ENCODE results near the gene HSPA12B.

Gene HSPA12B

DNA sequence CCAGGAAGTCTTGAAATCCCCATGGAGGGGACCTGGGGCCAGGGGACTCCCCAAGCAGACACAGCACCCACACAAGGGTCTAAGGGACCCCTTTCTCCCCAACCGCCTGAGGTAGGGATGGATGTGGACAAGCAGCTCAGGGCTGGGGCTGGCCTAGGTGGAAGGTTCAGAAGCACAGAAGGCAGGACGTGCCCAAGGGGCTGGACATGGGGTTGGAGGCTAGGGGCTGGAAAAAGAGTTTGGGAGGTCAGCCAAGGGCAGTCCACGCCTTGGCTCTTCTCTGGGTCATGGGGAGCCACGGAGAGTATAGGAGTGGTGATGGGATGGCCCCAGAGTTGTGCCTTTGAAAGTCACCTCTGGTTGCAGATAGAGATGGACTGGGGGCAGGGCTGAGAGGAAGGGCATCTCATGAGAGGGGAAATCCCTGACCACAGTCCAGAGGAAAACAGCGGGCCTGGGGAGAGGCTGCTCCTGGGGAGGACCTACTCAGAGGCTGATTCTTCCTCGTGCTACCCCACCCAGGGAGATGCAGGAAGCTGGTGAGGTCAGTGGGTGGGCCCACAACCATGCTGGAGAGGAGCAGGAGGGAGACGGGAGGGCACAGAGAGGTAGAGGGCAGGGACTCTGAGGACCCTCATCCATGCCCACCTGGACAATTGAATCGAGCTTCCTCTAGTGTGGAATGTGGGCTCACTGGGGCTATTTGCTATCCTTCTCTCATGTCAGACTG, 2.5 kb upstream of the HSPA12B start:
- Histone ChIP-seq H3K79me2 (no peaks in the 10 kb centered on the region), H2AFZ (no peak overlapping the region), H3K36me3 (ENCODE audit: control insufficient read depth, insufficient read depth, low read length) (no peaks in the 10 kb centered on the region), H3K4me3 (ENCODE audit: low read depth, low read length) (no peak overlapping the region), H3K4me1 (peaks cover 5% of the 10 kb centered on the region), H3K27me3 (ENCODE audit: control insufficient read depth, insufficient read depth, low read length) (no peaks in the 10 kb centered on the region), H3K9ac (no peak overlapping the region), H3K4me2 (ENCODE audit: low read length) (no peak overlapping the region), H3K9me3 (ENCODE audit: control insufficient read depth, low read length) (no peaks in the 10 kb centered on the region), H3K27ac (no peak overlapping the region)
- TF ChIP-seq, protein P1, sequence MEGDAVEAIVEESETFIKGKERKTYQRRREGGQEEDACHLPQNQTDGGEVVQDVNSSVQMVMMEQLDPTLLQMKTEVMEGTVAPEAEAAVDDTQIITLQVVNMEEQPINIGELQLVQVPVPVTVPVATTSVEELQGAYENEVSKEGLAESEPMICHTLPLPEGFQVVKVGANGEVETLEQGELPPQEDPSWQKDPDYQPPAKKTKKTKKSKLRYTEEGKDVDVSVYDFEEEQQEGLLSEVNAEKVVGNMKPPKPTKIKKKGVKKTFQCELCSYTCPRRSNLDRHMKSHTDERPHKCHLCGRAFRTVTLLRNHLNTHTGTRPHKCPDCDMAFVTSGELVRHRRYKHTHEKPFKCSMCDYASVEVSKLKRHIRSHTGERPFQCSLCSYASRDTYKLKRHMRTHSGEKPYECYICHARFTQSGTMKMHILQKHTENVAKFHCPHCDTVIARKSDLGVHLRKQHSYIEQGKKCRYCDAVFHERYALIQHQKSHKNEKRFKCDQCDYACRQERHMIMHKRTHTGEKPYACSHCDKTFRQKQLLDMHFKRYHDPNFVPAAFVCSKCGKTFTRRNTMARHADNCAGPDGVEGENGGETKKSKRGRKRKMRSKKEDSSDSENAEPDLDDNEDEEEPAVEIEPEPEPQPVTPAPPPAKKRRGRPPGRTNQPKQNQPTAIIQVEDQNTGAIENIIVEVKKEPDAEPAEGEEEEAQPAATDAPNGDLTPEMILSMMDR (IDR thresholded peaks at IDR 0.05) = no peak

DNA sequence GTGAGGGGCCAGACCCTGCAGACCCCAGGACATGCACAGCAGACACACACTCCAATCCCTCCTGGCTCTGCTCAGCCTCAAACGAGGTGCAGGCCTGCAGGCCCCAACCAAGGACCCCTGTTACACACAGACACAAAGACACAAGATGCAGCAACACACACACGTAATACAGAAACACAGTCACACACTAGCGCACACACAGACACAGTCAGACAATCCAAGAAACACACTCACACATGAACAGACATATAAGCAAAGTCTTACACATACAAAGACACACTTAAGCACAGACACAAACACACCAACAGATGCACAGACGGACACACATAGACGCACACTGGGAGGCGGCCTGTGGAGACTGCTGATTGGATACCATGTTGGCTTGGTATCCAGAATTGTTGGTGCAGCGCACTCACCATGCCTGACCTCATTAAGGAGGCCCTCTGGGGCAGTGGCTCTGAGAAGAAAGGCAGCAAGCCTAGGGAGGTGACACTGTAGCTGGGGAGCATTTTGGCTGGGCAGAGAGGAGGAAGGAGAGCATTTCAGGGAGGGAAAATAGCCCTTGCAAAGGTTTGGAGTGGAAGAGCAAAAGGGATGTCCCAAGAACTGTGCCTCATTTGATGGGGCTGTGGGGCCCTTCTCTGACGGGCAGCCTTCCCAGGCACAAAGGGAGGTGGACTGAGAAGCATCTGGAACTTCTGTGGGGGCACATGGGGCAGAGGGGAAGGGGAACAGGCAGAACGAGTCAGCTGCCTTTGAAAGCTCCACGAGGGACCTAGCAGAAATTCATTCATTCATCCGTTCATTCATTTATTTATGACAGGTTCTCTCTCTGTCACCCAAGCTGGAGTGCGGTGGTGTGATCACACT, 1.4 kb upstream of the HSPA12B start:
- H3K4me3 ChIP-seq (ENCODE audit: low read depth, low read length) = no peak overlapping the region
- H3K4me1 ChIP-seq = peaks cover 5% of the 10 kb centered on the region
- no peaks in the 10 kb centered on the region for H3K27me3 ChIP-seq (ENCODE audit: control insufficient read depth, insufficient read depth, low read length)
- no peaks in the 10 kb centered on the region for H3K79me2 ChIP-seq
- H3K36me3 ChIP-seq (ENCODE audit: control insufficient read depth, insufficient read depth, low read length) = no peaks in the 10 kb centered on the region
- H2AFZ ChIP-seq = no peak overlapping the region
- H3K9ac ChIP-seq = no peak overlapping the region
- H3K4me2 ChIP-seq (ENCODE audit: low read length) = no peak overlapping the region
- no peak overlapping the region for H3K27ac ChIP-seq
- H3K9me3 ChIP-seq (ENCODE audit: control insufficient read depth, low read length) = no peaks in the 10 kb centered on the region
- TF ChIP-seq, protein P1 (IDR thresholded peaks at IDR 0.05) = no peak

DNA sequence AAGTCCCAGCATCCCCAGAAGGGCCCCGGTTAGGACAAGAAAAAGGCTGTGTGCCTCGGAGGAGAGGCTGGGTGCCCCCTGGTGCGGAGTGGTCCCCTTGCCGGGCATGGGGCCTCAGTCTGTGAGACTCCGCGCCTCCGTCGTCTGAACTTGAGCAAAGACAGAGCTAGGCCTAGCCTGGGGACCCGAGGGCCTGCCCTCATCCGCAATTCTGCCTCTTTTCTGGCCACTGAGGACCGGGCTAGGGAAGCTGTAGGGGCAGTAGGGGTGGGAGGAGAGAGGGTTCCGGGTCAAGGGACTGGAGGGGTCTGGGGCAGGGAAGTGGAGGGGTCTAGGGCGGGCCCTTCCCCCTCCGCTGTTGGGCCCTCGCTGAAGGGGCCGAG, 550 bp upstream of the HSPA12B start:
- Histone ChIP-seq H3K27ac (no peak overlapping the region), H3K4me2 (ENCODE audit: low read length) (no peak overlapping the region), H3K4me1 (peaks cover 5% of the 10 kb centered on the region), H3K36me3 (ENCODE audit: control insufficient read depth, insufficient read depth, low read length) (no peaks in the 10 kb centered on the region), H3K9me3 (ENCODE audit: control insufficient read depth, low read length) (no peaks in the 10 kb centered on the region), H3K9ac (no peak overlapping the region), H3K27me3 (ENCODE audit: control insufficient read depth, insufficient read depth, low read length) (no peaks in the 10 kb centered on the region), H2AFZ (no peak overlapping the region), H3K79me2 (no peaks in the 10 kb centered on the region), H3K4me3 (ENCODE audit: low read depth, low read length) (no peak overlapping the region)
- TF ChIP-seq, protein P1 (IDR thresholded peaks at IDR 0.05) = no peak

DNA sequence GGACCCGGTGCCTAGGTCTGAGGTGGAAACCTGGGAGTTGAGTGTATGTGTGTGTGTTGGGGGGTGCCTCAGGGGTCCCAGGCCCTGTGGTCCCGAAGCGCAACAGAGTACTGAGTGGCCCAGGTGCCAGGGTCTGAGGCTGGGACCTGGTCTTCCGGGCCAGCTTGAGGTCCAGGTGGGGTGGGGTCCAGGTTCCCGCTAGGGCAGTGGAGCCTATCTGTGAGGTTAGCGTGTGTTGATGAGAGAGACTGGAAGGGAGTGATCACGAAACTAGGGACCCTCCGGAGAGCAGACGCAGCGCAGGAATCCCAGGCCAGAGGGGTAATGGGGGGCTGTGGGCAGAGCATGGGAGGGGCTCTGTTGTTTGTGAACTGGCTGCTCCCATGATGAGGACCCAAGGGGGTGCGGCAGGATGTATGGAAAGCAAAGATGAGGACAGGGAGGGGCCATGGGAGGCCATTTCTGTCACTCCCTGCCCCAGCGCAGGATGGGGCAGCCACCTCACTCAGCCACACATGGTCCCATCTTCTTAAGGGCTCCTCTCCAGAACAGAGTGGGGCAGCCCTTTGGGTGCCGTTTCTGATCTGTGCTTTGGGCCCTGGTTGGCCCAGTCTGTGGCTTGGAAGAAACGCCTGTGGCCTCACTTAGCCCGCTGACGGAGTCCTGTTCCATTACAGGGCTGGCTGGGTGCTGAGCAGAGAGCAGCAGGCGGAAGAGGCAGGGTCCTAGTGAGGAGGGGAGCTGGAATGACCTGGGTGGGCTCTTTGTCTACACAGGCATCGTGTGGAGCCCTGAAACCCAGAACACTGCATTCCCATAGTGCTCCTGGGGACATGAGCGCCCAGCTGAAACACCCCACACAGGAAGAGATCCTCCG, 872 bp downstream of the HSPA12B start:
- Histone ChIP-seq H3K4me2 (ENCODE audit: low read length) (no peak overlapping the region), H3K27ac (peak overlapping the region; percentile 25), H3K9me3 (ENCODE audit: control insufficient read depth, low read length) (no peaks in the 10 kb centered on the region), H3K36me3 (ENCODE audit: control insufficient read depth, insufficient read depth, low read length) (no peaks in the 10 kb centered on the region), H3K9ac (no peak overlapping the region), H3K4me3 (ENCODE audit: low read depth, low read length) (no peak overlapping the region), H3K4me1 (peaks cover 11% of the 10 kb centered on the region), H3K27me3 (ENCODE audit: control insufficient read depth, insufficient read depth, low read length) (no peaks in the 10 kb centered on the region), H3K79me2 (no peaks in the 10 kb centered on the region), H2AFZ (peak overlapping the region; percentile 72)
- TF ChIP-seq, protein P1 (IDR thresholded peaks at IDR 0.05) = no peak
